ENCODE measurements around the gene UCN. TPM values are rescaled to one million over a fixed set of nuclear protein-coding genes. Genes with fewer than 3 reads are reported as not detected.

The UCN gene
- polyA plus RNA-seq, 3 donors: 0.62 to 1.6 (median 1.0) TPM

DNA sequence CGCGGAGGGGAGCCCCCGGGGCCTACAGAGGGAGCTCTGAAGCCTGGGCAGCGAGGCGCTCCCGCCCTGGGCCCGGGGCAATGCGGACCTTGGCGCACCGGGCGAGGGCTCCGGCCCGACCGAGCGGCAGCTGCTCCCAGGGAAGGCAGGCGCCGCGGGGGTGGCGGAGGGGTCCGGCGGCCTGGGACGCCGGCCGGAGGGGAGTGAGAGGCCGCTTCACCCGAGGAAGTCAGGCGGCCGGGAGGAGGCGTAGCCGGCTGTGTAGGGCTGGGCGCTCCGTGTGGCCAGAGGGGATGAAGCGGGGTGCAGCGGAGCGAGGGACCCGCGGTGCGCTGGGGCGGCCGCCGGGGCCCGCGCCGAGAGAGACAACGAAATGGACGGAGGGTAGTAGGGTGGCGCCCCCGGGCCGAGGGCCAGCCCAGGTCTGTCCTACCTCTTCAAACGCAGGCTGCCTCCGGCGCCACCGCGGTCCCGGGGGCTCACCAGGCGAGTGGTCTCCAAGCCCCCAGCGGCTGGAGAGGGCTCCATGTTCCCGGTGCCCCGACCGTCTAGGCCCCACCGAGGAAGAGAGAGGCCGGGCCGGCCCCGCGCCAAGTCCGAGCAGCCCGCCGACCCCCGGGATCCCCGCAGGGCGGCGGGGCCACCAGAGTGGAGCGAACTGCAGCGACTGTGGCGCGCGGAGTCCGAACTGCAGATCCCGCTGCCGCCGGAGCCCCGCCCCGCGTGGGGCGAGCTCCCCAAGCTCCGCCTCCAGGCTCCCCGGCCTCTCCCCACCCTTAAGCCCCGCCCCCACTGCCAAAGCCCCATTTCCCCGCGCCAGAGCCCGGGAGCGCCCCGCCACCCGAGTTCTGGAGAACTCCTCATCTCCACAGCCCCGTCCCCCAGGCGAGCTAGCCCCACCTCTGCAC is 45.6 kb downstream of the UCN start, which contains the start of gene SLC30A3:
Gene SLC30A3 (minus strand): TSS at position 669 of the 908 bp plus-strand sequence. CDS start 141 bp downstream, at position 528.
- no peak for DNase-seq

DNA sequence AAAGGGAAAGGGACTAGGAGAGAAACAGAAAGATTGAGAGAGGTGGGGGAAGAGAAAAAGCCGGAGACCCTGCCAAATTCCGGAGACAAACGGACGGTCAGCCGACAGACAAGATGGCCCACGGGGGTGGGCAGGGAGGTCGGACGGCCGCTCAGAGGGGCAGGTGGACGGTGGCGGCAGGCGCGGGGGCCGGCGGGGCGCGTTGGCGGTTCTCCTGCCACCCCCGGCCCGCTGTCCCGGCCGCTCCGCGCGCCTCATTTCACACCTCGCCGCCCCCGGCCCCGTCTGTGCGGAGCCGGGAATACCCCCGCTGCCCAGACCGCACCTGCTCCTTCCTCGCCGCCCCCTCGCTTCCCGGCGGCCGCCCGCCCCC is 46.3 kb downstream of the UCN start:
- no peak for DNase-seq

DNA sequence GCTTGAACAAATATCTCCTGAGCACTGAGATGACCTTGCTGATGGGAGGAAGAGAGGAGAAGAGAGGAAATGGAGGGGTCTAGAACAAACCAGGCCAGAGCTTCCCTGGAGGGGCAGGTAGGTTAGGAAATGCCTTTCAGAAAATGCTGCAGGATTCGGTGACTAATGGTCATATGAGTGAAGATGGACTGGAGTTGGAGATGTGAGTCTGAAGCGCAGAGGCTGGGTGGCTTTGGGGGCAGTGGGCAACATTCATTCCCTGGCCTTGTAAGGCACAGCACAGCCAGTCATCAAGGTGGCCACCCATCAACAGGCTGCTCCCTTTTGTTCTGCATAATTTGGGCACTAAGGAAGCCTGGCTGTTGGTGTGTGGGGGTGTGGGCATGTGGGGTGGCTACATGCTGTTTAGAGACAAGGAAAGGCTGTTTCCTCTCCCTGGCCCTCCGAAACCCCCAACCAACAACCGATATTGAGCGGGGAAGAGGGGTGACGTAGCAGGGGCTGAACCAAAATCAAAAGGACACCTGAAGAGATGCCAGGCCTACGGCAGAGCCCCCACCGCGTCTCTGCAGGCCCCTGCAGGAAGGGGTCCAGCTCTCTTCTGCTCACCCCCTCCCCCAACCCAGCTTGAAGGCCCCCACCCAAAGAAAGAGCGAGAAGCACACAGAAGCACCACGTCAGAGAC is 46.9 kb downstream of the UCN start:
- no peak for DNase-seq

DNA sequence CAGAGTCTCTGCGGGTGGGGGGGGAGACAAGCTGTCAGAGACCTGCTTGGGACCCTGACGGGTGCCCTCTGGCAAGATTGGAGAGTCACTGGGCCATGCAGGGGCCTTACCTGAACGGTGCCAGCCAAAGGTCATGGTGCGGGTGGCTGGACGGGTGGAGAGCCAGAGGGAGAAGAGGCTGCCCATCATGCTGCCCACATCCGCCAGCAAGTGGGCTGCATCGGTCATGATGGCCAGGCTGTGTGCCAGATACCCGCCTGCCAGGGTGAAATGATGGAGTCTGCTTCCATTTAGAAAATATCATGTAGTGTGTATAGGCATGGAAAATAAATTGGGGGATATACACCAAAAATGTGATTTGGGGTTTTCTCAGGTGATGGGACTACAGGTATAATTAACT is 50.2 kb downstream of the UCN start:
- DNase-seq: no peak

Other genes with a start within 250 kb of the UCN start
- 100 to 1,000 TPM; 228 to 288 (median 247) TPM for gene OST4, start 236.8 kb downstream of the UCN start, polyA plus RNA-seq (ENCODE audit: insufficient read length in 3 of 3)
- 100 to 1,000 TPM in 2 of 3 donors, 10 to 100 TPM in 1; 70.9 to 135 (median 102) TPM for gene EMILIN1, start 229.8 kb downstream of the UCN start, polyA plus RNA-seq (ENCODE audit: insufficient read length in 3 of 3)
- 10 to 100 TPM; 57.6 to 62.8 (median 60.6) TPM for gene KHK, start 221.7 kb downstream of the UCN start, polyA plus RNA-seq (ENCODE audit: insufficient read length in 3 of 3)
- gene CGREF1, start 189.3 kb downstream of the UCN start, polyA plus RNA-seq (ENCODE audit: insufficient read length in 3 of 3): 1 to 10 TPM; 5.7 to 8.1 (median 7.5) TPM
- gene ABHD1, start 184.6 kb downstream of the UCN start, polyA plus RNA-seq (ENCODE audit: insufficient read length in 3 of 3): 1 to 10 TPM; 1.3 to 2.5 (median 1.4) TPM
- 10 to 100 TPM; 49.2 to 59.0 (median 51.6) TPM for gene PREB, start 173.8 kb downstream of the UCN start, polyA plus RNA-seq (ENCODE audit: insufficient read length in 3 of 3)
- not detected for gene PRR30, start 169.0 kb downstream of the UCN start, polyA plus RNA-seq (ENCODE audit: insufficient read length in 3 of 3)
- gene TCF23, start 159.4 kb downstream of the UCN start, polyA plus RNA-seq (ENCODE audit: insufficient read length in 3 of 3): under 1 TPM; 0.50 to 0.66 (median 0.55) TPM
- 100 to 1,000 TPM; 158 to 166 (median 164) TPM for gene ATRAID, start 96.4 kb downstream of the UCN start, polyA plus RNA-seq (ENCODE audit: insufficient read length in 3 of 3)
- 10 to 100 TPM; 46.6 to 56.2 (median 48.8) TPM for gene SLC5A6, start 96.2 kb downstream of the UCN start, polyA plus RNA-seq (ENCODE audit: insufficient read length in 3 of 3)
- 10 to 100 TPM; 58.5 to 59.9 (median 58.9) TPM for gene CAD, start 91.1 kb downstream of the UCN start, polyA plus RNA-seq (ENCODE audit: insufficient read length in 3 of 3)
- gene SLC30A3, start 45.4 kb downstream of the UCN start, polyA plus RNA-seq (ENCODE audit: insufficient read length in 3 of 3): 10 to 100 TPM in 2 of 3 donors, 1 to 10 TPM in 1; 7.6 to 13.2 (median 10.8) TPM
- gene DNAJC5G, start 33.0 kb downstream of the UCN start, polyA plus RNA-seq (ENCODE audit: insufficient read length in 3 of 3): 1 to 10 TPM in 2 of 3 donors, under 1 TPM in 1; 0.60 to 2.6 (median 1.4) TPM
- gene TRIM54, start 26.0 kb downstream of the UCN start, polyA plus RNA-seq (ENCODE audit: insufficient read length in 3 of 3): 1 to 10 TPM; 4.4 to 8.2 (median 7.6) TPM
- gene MPV17, start 14.7 kb upstream of the UCN start, polyA plus RNA-seq (ENCODE audit: insufficient read length in 3 of 3): 10 to 100 TPM; 72.3 to 89.1 (median 88.3) TPM
- 10 to 100 TPM; 69.1 to 80.2 (median 79.8) TPM for gene GTF3C2, start 48.3 kb upstream of the UCN start, polyA plus RNA-seq (ENCODE audit: insufficient read length in 3 of 3)
- 10 to 100 TPM; 52.5 to 55.1 (median 53.0) TPM for gene EIF2B4, start 61.9 kb upstream of the UCN start, polyA plus RNA-seq (ENCODE audit: insufficient read length in 3 of 3)
- 100 to 1,000 TPM; 108 to 121 (median 109) TPM for gene SNX17, start 62.2 kb upstream of the UCN start, polyA plus RNA-seq (ENCODE audit: insufficient read length in 3 of 3)
- 10 to 100 TPM; 23.7 to 27.3 (median 24.6) TPM for gene ZNF513, start 72.3 kb upstream of the UCN start, polyA plus RNA-seq (ENCODE audit: insufficient read length in 3 of 3)
- 100 to 1,000 TPM in 1 of 3 donors, 10 to 100 TPM in 2; 91.2 to 107 (median 96.4) TPM for gene PPM1G, start 101.1 kb upstream of the UCN start, polyA plus RNA-seq (ENCODE audit: insufficient read length in 3 of 3)
- 100 to 1,000 TPM; 128 to 141 (median 133) TPM for gene NRBP1, start 120.2 kb upstream of the UCN start, polyA plus RNA-seq (ENCODE audit: insufficient read length in 3 of 3)
- 10 to 100 TPM in 1 of 3 donors, 1 to 10 TPM in 2; 6.1 to 10.6 (median 9.5) TPM for gene KRTCAP3, start 133.9 kb upstream of the UCN start, polyA plus RNA-seq (ENCODE audit: insufficient read length in 3 of 3)
- gene IFT172, start 181.3 kb upstream of the UCN start, polyA plus RNA-seq (ENCODE audit: insufficient read length in 3 of 3): 10 to 100 TPM; 41.0 to 76.4 (median 66.0) TPM
- gene FNDC4, start 186.8 kb upstream of the UCN start, polyA plus RNA-seq (ENCODE audit: insufficient read length in 3 of 3): 1 to 10 TPM; 6.6 to 8.3 (median 8.1) TPM
- gene GCKR, start 188.4 kb upstream of the UCN start, polyA plus RNA-seq (ENCODE audit: insufficient read length in 3 of 3): under 1 TPM in 2 of 3 donors, not detected in 1; 0.10 to 0.40 TPM